ENCODE measurements around the gene FAXC. TPM values are rescaled to one million over a fixed set of nuclear protein-coding genes. Genes with fewer than 3 reads are reported as not detected.

Gene FAXC
- total and polyA plus RNA-seq, 2 of the 13 experiments (the other 11 are each of a cell fraction or from before 2014, with no cell fraction given): 0.11 to 0.63 TPM

- no peak for TF ChIP-seq ZNF460 (CRISPR knock-in tag; IDR thresholded peaks at IDR 0.05; ENCODE audit: borderline replicate concordance)
- TF ChIP-seq CCDC6 (CRISPR knock-in tag; IDR thresholded peaks at IDR 0.05): no peak
- TF ChIP-seq KAT8 (CRISPR knock-in tag; IDR thresholded peaks at IDR 0.05): peak; percentile 57
- TF ChIP-seq ZNF891 (CRISPR knock-in tag; IDR thresholded peaks at IDR 0.05): 0 out of 2 replicates have a peak, but pooled peaks have one; percentile 48
- peak; percentile 91 for TF ChIP-seq ASH2L (IDR thresholded peaks at IDR 0.05; ENCODE audit: insufficient read length, low read depth, low read length)
- TF ChIP-seq NR2F6 (IDR thresholded peaks at IDR 0.05): no peak; the same call in 1 of the 2 replicates
- 0 out of 2 replicates have a peak, but pooled peaks have one; percentile 4 for TF ChIP-seq NR2F6 (CRISPR knock-in tag; IDR thresholded peaks at IDR 0.05)
- no peak for TF ChIP-seq SP2 (CRISPR knock-in tag; IDR thresholded peaks at IDR 0.05)
- no peak for TF ChIP-seq JARID2 (CRISPR knock-in tag; IDR thresholded peaks at IDR 0.05; ENCODE audit: insufficient replicate concordance)
- TF ChIP-seq MAZ (IDR thresholded peaks at IDR 0.05; ENCODE audit: borderline replicate concordance, low read depth, low read length): no peak
- peak; percentile 36; the same call in 1 of the 2 replicates for TF ChIP-seq MAZ (CRISPR knock-in tag; IDR thresholded peaks at IDR 0.05; ENCODE audit: low read depth)
- TF ChIP-seq ZFP36L1 (CRISPR knock-in tag; IDR thresholded peaks at IDR 0.05): no peak
- peak; percentile 77 for TF ChIP-seq ZNF230 (CRISPR knock-in tag; IDR thresholded peaks at IDR 0.05)
- no peak for TF ChIP-seq SIN3B (IDR thresholded peaks at IDR 0.05; ENCODE audit: low read length)
- TF ChIP-seq ELF1 (CRISPR knock-in tag; IDR thresholded peaks at IDR 0.05): 0 out of 2 replicates have a peak, but pooled peaks have one; percentile 7
- TF ChIP-seq ZNF576 (CRISPR knock-in tag; IDR thresholded peaks at IDR 0.05): no peak
- TF ChIP-seq ZNF513 (CRISPR knock-in tag; conservative IDR thresholded peaks at IDR 0.05): no peak
- TF ChIP-seq ZFP36 (IDR thresholded peaks at IDR 0.05; ENCODE audit: borderline replicate concordance, low read depth, low read length, partially characterized antibody): no peak
- TF ChIP-seq STAT6 (CRISPR knock-in tag; IDR thresholded peaks at IDR 0.05; ENCODE audit: borderline replicate concordance): no peak
- TF ChIP-seq REPIN1 (CRISPR knock-in tag; IDR thresholded peaks at IDR 0.05; ENCODE audit: borderline replicate concordance, low read depth): no peak
- TF ChIP-seq ZNF775 (CRISPR knock-in tag; IDR thresholded peaks at IDR 0.05; ENCODE audit: borderline replicate concordance): peak; percentile 83; the same call in 1 of the 2 replicates
- TF ChIP-seq ZNF784 (CRISPR knock-in tag; IDR thresholded peaks at IDR 0.05; ENCODE audit: borderline replicate concordance): no peak
- TF ChIP-seq SNRNP70 (IDR thresholded peaks at IDR 0.05; ENCODE audit: low read depth, low read length): no peak
- no peak for TF ChIP-seq SOX13 (IDR thresholded peaks at IDR 0.05)
- peak in 1 of 2 experiments; percentile 5; a peak in 1 of 4 replicates for TF ChIP-seq SOX13 (CRISPR knock-in tag; conservative IDR thresholded peaks at IDR 0.05 in 1 of 2, IDR thresholded peaks at IDR 0.05 in 1 of 2)
Measured at GRCh38 chr6:99393698-99394531, 44.4 kb upstream of the FAXC start, which contains the start of gene COQ3 (continued).
